ENCODE results near the gene IVNS1ABP.
"Not testable (repeated sequence)": the region's sequence is repeated elsewhere in the genome, so short reads cannot be mapped to it uniquely, and the experiment has no call there.

The IVNS1ABP gene

DNA sequence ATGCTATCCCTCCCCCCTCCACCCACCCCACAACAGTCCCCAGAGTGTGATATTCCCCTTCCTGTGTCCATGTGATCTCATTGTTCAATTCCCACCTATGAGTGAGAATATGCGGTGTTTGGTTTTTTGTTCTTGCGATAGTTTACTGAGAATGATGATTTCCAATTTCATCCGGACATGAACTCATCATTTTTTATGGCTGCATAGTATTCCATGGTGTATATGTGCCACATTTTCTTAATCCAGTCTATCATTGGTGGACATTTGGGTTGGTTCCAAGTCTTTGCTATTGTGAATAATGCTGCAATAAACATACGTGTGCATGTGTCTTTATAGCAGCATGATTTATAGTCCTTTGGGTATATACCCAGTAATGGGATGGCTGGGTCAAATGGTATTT lies 65.1 kb downstream of the IVNS1ABP start:
- DNase-seq, result not testable (repeated sequence)

DNA sequence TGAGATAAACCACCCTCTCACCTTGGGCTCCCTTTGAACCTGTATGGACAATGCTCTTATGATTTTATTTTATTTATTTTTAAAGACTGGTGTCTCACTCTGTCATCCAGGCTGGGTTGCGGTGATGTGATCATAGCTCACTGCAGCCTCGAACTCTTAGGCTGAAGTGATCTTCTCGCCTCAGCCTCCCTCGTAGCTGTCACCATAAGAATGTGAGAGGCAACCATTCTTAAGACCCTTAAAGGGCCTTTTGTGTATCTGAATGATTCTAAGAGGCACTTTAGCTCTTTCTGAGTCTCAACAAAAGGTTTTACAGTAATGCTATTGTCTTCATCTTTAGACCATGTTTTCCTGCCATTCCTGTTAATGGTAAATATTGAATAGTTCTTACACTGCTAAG lies 67.0 kb downstream of the IVNS1ABP start:
- DNase-seq, result no peak

DNA sequence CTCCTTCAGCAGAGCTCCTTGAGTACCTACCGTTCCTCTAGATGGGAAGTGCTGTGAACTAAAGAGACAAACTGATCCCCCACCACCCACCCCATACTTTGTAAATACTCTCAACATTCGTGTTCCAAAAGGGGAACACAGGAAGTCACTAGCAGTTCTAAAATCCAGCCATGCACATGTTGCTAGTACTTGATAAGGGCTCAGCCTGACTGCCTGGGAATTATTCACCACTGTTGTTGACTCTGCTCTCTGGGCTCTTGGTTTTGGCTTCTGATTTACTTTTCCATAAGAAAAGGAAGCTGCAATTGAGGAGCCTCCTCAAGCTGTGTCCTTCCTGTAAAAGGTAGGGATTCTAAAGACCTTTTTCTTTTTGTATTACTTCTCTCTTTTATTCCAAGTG lies 67.5 kb downstream of the IVNS1ABP start:
- DNase-seq, result no peak
